Colonic mucosa (tissue), 4 donors: ENCODE data around the gene ST3GAL5. TPM values are rescaled to one million over a fixed set of nuclear protein-coding genes. Genes with fewer than 3 reads are reported as not detected.

Source experiments
- DNase-seq: peaks from one replicate; pipeline ENCODE4 v3.0.0-alpha.2; 2020
- H3K27ac ChIP-seq: fragments of 200-600 bp; one replicate; pipeline ENCODE4 v1.8.0; 2021
- H3K27me3 ChIP-seq: fragments of 200-600 bp; one replicate; pipeline ENCODE4 v1.8.0; 2021
- H3K36me3 ChIP-seq: fragments of 200-600 bp; one replicate; pipeline ENCODE4 v1.8.0; 2021
- H3K4me1 ChIP-seq: fragments of 200-600 bp; one replicate; pipeline ENCODE4 v1.8.0; 2021; ENCODE audit warnings: mild to moderate bottlenecking
- H3K4me3 ChIP-seq: fragments of 200-600 bp; one replicate; pipeline ENCODE4 v1.8.0; 2021
- H3K9ac ChIP-seq, 2 donors: one replicate each; pipeline ENCODE4 v1.7.0; 2013; ENCODE audit warnings: control low read depth in 2 of 2, low read depth in 2 of 2, low read length in 2 of 2
- H3K9me3 ChIP-seq: fragments of 200-600 bp; one replicate; pipeline ENCODE4 v1.8.0; 2021
- intact Hi-C: fragments of 100-400 bp; cut with DNase I; formaldehyde crosslinking; loops from one replicate; pipeline ENCODE4 v1.14.1; 2022
- total RNA-seq, 2 donors: library from RNA; stranded (reverse); fragmentation: NEBNext Ultra II Directional in 1 of 2; extraction: Animal tissue kit (Norgen Biotek cat#: 25700) in 1 of 2; gene quantifications; one replicate each; pipeline ENCODE4 v1.2.1, GENCODE V29; 2021
- TF ChIP-seq, protein P1 (sequence below): fragments of 200-600 bp; IDR thresholded peaks from one replicate; pipeline ENCODE4 v1.8.0; 2022; ENCODE audit warnings: antibody characterized with exemption, mild to moderate bottlenecking
- donor health status: healthy.
- donor health status: DM: no; HTN: no; CAD: no.
- donor health status: DM: no; HTN: no; CAD: no.

Gene ST3GAL5
- total RNA-seq, 2 donors from 2014 or later = 2.6 to 3.5 TPM

DNA sequence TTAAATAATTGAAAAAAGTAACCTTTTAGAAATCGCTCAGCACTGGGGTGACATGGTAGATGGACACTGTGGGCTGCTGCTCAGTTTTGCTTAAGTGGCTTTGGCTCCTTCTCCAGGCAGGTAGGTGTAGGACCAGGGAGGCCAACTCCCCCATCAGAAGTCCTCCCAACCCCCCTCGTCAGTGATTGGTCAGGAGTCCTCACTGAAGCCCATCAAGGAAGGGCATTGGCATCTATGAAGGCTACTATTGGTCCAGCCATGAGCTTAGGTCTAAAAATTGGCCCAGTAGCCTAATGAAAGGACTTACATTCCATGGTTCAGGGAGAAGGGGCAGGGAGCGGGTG, 34.7 kb downstream of the ST3GAL5 start:
- H3K36me3 ChIP-seq = no peaks in the 10 kb centered on the region
- no peak overlapping the region for H3K4me3 ChIP-seq
- TF ChIP-seq, protein P1, sequence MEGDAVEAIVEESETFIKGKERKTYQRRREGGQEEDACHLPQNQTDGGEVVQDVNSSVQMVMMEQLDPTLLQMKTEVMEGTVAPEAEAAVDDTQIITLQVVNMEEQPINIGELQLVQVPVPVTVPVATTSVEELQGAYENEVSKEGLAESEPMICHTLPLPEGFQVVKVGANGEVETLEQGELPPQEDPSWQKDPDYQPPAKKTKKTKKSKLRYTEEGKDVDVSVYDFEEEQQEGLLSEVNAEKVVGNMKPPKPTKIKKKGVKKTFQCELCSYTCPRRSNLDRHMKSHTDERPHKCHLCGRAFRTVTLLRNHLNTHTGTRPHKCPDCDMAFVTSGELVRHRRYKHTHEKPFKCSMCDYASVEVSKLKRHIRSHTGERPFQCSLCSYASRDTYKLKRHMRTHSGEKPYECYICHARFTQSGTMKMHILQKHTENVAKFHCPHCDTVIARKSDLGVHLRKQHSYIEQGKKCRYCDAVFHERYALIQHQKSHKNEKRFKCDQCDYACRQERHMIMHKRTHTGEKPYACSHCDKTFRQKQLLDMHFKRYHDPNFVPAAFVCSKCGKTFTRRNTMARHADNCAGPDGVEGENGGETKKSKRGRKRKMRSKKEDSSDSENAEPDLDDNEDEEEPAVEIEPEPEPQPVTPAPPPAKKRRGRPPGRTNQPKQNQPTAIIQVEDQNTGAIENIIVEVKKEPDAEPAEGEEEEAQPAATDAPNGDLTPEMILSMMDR = no peak
- peak overlapping the region in 1 of 2 donors; percentile 57 for H3K9ac ChIP-seq
- no peak for DNase-seq
- H3K9me3 ChIP-seq = no peaks in the 10 kb centered on the region
- no peaks in the 10 kb centered on the region for H3K4me1 ChIP-seq
- intact Hi-C loops = no loop called here
- H3K27me3 ChIP-seq = no peaks in the 10 kb centered on the region
- H3K27ac ChIP-seq = peak overlapping the region; percentile 71

DNA sequence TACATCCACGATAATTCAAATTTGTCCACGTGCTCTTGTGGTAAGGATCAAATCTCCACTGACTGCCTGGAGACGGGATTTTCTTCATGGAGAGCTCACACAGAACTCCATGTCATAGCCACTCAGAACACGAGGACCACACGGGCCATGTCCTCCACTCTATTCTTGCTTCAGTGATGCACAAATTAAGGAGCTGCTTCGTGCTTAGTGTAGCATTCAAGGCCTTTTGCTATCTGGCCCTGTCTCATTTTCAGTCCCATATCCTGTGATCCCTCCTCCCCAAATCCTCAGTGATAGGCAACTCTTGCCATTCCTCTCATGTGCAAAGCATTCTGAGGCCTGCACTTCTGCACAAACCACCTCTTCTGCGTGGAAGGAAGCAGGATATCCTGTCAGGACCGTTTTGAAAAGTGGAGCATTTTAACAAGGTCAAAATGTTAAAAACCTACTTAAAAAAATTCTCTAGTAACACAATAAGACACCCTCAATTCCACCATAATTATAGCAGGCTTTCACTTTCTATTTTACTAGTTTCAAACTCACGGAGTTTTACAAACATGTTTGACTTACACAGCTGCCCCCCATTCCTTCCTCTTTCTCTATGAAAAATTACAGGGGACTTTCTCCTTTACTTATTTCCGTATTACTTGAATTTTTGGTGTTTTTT, 35.2 kb downstream of the ST3GAL5 start:
- H3K4me3 ChIP-seq = no peak overlapping the region
- H3K4me1 ChIP-seq = no peaks in the 10 kb centered on the region
- no peaks in the 10 kb centered on the region for H3K27me3 ChIP-seq
- DNase-seq = no peak
- H3K27ac ChIP-seq = peak overlapping the region; percentile 71
- intact Hi-C loops = no loop called here
- TF ChIP-seq, protein P1 = no peak
- H3K9ac ChIP-seq = peak overlapping the region; percentile 13 to 44
- H3K9me3 ChIP-seq = no peaks in the 10 kb centered on the region
- no peaks in the 10 kb centered on the region for H3K36me3 ChIP-seq

DNA sequence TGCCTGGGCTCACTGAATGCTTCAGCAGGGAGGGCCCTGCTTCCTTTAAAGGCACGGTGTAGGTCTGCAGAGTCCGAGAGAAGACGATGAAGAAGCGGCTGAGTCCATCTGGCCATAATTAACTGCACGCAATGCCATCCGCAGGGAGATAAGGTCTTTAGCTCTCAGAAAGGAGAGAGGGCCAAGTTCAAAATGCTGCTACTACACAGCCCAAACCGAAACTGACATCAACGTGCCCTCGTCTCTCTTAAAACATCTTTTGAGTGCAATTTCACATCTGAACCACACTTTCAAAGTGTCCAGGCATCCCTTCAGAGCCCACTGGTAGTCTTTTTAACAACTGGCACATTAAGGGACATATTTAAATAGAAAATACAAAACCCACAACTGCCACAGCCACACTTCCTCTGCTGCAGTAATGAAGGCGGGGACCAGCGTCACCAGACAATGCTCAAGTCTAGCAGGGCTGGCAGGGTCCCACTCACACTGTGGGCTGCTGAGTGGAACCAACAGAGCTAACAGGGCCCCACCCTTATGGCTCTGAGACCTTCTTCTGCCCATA, 35.8 kb downstream of the ST3GAL5 start:
- no peaks in the 10 kb centered on the region for H3K36me3 ChIP-seq

DNA sequence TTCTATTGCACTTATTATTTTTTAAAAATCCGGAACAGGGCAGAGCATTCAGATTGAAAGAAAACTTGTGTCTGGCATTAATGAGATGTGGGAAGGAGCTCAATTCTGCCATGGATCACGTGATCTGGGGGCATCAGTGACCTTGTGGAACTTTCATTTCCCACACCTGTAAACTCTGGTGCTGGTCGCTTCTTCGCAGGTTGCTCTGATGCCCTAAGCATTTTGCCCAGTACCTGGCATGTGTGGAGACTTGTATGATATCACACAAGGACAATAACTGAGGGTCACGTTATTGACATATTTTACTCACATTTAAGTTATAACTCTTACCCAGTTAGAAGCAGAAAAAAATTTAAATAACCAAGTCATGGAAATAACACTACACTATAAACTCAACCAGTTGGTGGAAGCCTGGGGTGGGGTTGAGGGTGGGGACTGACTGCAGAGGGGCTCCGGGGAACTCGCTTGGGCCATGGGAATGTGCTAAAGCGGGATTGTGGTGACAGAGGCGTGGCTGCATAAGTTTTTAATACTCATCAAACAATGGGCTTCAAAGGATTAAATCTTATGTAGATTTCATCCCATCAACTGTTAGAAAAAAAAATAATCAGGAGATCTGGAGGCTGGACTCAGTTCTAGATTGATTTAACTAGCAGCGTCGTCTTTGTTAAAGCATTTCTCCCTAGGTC, 36.5 kb downstream of the ST3GAL5 start:
- intact Hi-C loops = no loop called here
- TF ChIP-seq, protein P1 = no peak
- Histone ChIP-seq H3K27ac (peak overlapping the region; percentile 71), H3K9me3 (no peaks in the 10 kb centered on the region), H3K36me3 (no peaks in the 10 kb centered on the region), H3K4me3 (no peak overlapping the region), H3K4me1 (no peaks in the 10 kb centered on the region), H3K27me3 (no peaks in the 10 kb centered on the region), H3K9ac (no peak overlapping the region)
- DNase-seq = no peak

More for the DNA sequence above, 35.8 kb downstream of the ST3GAL5 start:
- H3K9ac ChIP-seq = peak overlapping the region in 1 of 2 donors; percentile 13
- no peaks in the 10 kb centered on the region for H3K27me3 ChIP-seq
- intact Hi-C loops = no loop called here
- TF ChIP-seq, protein P1 = no peak
- no peaks in the 10 kb centered on the region for H3K4me1 ChIP-seq
- H3K9me3 ChIP-seq = no peaks in the 10 kb centered on the region
- no peak overlapping the region for H3K4me3 ChIP-seq
- DNase-seq = no peak
- peak overlapping the region; percentile 71 for H3K27ac ChIP-seq

DNA sequence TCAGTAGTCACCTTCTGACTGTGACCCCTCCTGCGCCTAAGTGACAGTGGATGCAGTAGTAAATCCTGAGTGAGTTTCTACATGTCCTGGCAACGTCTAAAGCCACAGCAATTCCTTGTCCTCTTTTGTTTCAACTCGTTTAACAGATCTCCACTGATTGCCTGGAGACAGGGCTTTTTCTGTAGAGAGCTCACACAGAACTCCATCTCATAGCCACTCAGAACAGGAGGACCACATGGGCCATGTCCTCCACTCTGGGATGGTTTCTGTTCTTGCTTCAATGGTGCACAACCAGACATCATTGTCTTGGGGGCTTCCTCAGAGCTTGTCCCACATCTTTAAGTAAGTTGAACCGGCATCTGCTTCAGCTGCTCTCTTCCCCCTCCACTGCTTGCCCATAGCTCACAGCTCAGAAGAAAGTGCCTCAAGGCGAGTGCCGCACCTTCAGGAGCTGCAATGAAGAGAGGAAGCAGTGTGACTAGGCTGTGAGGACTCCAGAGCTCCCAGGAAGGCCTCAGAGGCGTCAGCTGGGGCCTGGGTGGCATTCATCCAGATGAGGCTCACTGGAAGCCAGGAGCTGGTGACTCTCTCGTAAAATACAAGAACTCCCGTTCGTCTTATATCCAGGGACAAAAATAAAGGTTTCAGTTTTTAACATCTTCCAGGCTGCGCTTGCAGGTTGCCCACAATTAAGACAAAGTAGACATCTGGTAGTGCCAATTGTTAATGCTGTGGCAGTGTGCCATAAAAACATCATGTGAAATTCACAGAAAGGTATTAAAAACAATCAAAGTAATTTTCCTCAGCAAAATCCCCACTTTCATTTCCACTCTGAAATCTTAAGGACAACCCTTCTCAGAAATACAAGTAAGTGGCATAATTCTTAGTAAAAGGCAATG, 37.3 kb downstream of the ST3GAL5 start:
- TF ChIP-seq, protein P1 = no peak
- no peaks in the 10 kb centered on the region for H3K4me1 ChIP-seq
- no peak overlapping the region for H3K9ac ChIP-seq
- no peaks in the 10 kb centered on the region for H3K9me3 ChIP-seq
- peak overlapping the region; percentile 8 for H3K27ac ChIP-seq
- intact Hi-C loops = no loop called here
- H3K36me3 ChIP-seq = no peaks in the 10 kb centered on the region
- DNase-seq = no peak
- H3K27me3 ChIP-seq = no peaks in the 10 kb centered on the region
- no peak overlapping the region for H3K4me3 ChIP-seq
